Measurements from ENCODE around the gene MYPN. TPM values are rescaled to one million over a fixed set of nuclear protein-coding genes. Genes with fewer than 3 reads are reported as not detected.

The MYPN gene
- total RNA-seq, 1 experiment from 2014 or later = not detected

DNA sequence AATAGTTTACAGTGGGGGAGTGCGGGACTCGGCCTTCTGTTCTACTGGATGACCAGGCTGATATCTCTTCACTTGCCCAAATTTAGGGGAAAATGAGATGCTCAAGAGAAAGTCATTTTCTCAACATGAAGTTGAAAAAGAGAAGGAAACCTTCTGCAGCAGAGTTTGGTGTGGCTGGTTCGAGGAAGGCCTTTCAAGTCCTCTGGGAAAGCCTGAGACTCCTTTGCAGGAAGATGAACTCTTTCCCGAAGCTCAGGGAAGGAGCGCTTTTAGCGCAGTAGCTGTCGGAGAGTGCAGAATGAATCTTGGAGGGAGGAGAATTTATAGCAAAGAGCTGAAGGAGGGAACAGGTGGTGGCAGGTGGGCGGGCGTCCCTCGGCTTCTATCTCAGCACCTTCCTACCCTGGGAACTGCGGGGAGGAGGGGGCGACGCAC, 122.5 kb downstream of the MYPN start, which contains the start of gene ATOH7:
Gene ATOH7 (minus strand): TSS at position 297 of the 435 bp plus-strand sequence. CDS start 436 bp downstream, outside the sequence.
- Histone ChIP-seq H2BK12ac (ENCODE audit: insufficient read length, low read depth, low read length) (no peak within 1 kb of the TSS), H4K5ac (ENCODE audit: insufficient read length, low read depth, low read length) (no peak within 1 kb of the TSS), H2BK20ac (ENCODE audit: low read depth, low read length, poor library complexity, severe bottlenecking) (no peak within 1 kb of the TSS), H4K20me1 (ENCODE audit: control insufficient read depth, insufficient read depth, insufficient read length) (no peaks in the 10 kb centered on the region), H3K4ac (ENCODE audit: low read depth, low read length) (no peak within 1 kb of the TSS), H3T11ph (ENCODE audit: low read length) (no peak within 1 kb of the TSS), H3K79me2 (ENCODE audit: insufficient read depth, low read length) (no peaks in the 10 kb centered on the region), H3K9ac (ENCODE audit: extremely low read depth, insufficient read length, low read length) (peak within 1 kb of the TSS; percentile 58), H3K4me1 (ENCODE audit: insufficient read depth, low read length) (no peaks in the 10 kb centered on the region; the same call in 1 of the 2 replicates), H2AFZ (ENCODE audit: low read length) (peak within 1 kb of the TSS; percentile 69), H3K56ac (ENCODE audit: insufficient read length, low read depth, low read length) (no peak within 1 kb of the TSS), H3K23ac (ENCODE audit: insufficient read length, low read depth, low read length) (no peak within 1 kb of the TSS), H2BK120ac (ENCODE audit: low read depth, low read length, poor library complexity, severe bottlenecking) (no peak within 1 kb of the TSS), H4K91ac (ENCODE audit: insufficient read length, low read depth, low read length) (no peak within 1 kb of the TSS), H3K14ac (ENCODE audit: insufficient read depth, low read length) (peak within 1 kb of the TSS; percentile 86), H3K79me1 (ENCODE audit: insufficient read depth, low read depth, low read length, poor library complexity, severe bottlenecking) (no peaks in the 10 kb centered on the region), H2BK15ac (ENCODE audit: low read depth, low read length) (no peak within 1 kb of the TSS), H3K9me3 (ENCODE audit: control insufficient read depth, low read depth, low read length) (no peaks in the 10 kb centered on the region), H3K27ac (ENCODE audit: insufficient read length, low read depth, low read length) (no peak within 1 kb of the TSS), H4K8ac (replicated peaks; ENCODE audit: insufficient read length, low read depth, low read length) (no peak within 1 kb of the TSS), H2AK5ac (ENCODE audit: insufficient read length, low read length) (no peak within 1 kb of the TSS), H2BK5ac (ENCODE audit: insufficient read length, low read length) (no peak within 1 kb of the TSS), H3K27me3 (ENCODE audit: insufficient read depth, low read length) (no peaks in the 10 kb centered on the region; the same call in 1 of the 2 replicates), H3K18ac (ENCODE audit: insufficient read length, low read depth, low read length) (peak within 1 kb of the TSS; percentile 61), H3K23me2 (ENCODE audit: insufficient read length, low read depth, low read length, poor library complexity, severe bottlenecking) (peaks cover 8% of the 10 kb centered on the region), H3K4me2 (ENCODE audit: insufficient read depth, insufficient read length, low read length) (peak within 1 kb of the TSS; percentile 72)
- peaks cover 49% of the 10 kb centered on the region for H3K27me3 Mint-ChIP-seq (ENCODE audit: low read depth)
- H3K4me1 Mint-ChIP-seq = peaks cover 10 to 11% of the 10 kb centered on the region in 2 experiments
- TF ChIP-seq, protein P1, sequence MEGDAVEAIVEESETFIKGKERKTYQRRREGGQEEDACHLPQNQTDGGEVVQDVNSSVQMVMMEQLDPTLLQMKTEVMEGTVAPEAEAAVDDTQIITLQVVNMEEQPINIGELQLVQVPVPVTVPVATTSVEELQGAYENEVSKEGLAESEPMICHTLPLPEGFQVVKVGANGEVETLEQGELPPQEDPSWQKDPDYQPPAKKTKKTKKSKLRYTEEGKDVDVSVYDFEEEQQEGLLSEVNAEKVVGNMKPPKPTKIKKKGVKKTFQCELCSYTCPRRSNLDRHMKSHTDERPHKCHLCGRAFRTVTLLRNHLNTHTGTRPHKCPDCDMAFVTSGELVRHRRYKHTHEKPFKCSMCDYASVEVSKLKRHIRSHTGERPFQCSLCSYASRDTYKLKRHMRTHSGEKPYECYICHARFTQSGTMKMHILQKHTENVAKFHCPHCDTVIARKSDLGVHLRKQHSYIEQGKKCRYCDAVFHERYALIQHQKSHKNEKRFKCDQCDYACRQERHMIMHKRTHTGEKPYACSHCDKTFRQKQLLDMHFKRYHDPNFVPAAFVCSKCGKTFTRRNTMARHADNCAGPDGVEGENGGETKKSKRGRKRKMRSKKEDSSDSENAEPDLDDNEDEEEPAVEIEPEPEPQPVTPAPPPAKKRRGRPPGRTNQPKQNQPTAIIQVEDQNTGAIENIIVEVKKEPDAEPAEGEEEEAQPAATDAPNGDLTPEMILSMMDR (conservative IDR thresholded peaks at IDR 0.05) = no peak
- H3K9me3 Mint-ChIP-seq = no peaks in the 10 kb centered on the region
- peak within 1 kb of the TSS in 2 of 3 experiments; percentile 52 to 92; a peak in 2 of 7 replicates for H3K27ac Mint-ChIP-seq
- peak; percentile 42 for DNase-seq
- H3K36me3 Mint-ChIP-seq (ENCODE audit: insufficient read depth in 1 of 3, low read depth in 3 of 3) = no peaks in the 10 kb centered on the region
- WGBS (ENCODE audit: extremely low coverage, insufficient read length, low lambda C conversion rate) = no CpG with 5 or more reads among the region's 13 CpGs
- H3K4me3 Mint-ChIP-seq = peak within 1 kb of the TSS; percentile 78 to 82

Data from H9 (cell line).